GM23338 (cell line): Measurements from ENCODE around the gene KRTAP2-4.
"Not testable (repeated sequence)": the region's sequence is repeated elsewhere in the genome, so short reads cannot be mapped to it uniquely, and the experiment has no call there.

ENCODE experiments used
- CTCF ChIP-seq, 2 experiments: fragments of 200-600 bp in 1 of 2; sonication (generic) in 1 of 2; conservative IDR thresholded peaks; 2 replicates each; pipeline versions ENCODE4 v1.5.1 to v1.6.1; 2016 to 2017; ENCODE audit warnings: antibody characterized with exemption in 2 of 2, low read depth in 2 of 2, mild to moderate bottlenecking in 2 of 2, moderate library complexity in 1 of 2
- EZH2phosphoT487 ChIP-seq: fragments of 200-600 bp; sonication (generic); IDR thresholded peaks from one replicate; pipeline ENCODE4 v1.8.1; 2018; ENCODE audit warnings: antibody characterized with exemption; ENCODE audit not compliant: unreplicated experiment
- POLR2AphosphoS5 ChIP-seq: IDR thresholded peaks from 2 replicates; pipeline ENCODE4 v1.6.1; 2016; ENCODE audit warnings: antibody characterized with exemption, low read depth
- ZNF331 ChIP-seq: fragments of 250-450 bp; sonication (Bioruptor Pico); IDR thresholded peaks from 2 replicates; pipeline ENCODE4 v1.5.0; 2020; ENCODE audit warnings: low read depth, mild to moderate bottlenecking, moderate library complexity
- TF ChIP-seq, protein P1 (sequence below): IDR thresholded peaks from one replicate; pipeline ENCODE4 v1.6.1; 2018; ENCODE audit warnings: antibody characterized with exemption; ENCODE audit not compliant: unreplicated experiment

- not testable (repeated sequence) for TF ChIP-seq CTCF (conservative IDR thresholded peaks at IDR 0.05; ENCODE audit: low read depth in 2 of 2); ZNF331 (CRISPR knock-in tag); POLR2AphosphoS5; EZH2phosphoT487
- TF ChIP-seq, protein P1, sequence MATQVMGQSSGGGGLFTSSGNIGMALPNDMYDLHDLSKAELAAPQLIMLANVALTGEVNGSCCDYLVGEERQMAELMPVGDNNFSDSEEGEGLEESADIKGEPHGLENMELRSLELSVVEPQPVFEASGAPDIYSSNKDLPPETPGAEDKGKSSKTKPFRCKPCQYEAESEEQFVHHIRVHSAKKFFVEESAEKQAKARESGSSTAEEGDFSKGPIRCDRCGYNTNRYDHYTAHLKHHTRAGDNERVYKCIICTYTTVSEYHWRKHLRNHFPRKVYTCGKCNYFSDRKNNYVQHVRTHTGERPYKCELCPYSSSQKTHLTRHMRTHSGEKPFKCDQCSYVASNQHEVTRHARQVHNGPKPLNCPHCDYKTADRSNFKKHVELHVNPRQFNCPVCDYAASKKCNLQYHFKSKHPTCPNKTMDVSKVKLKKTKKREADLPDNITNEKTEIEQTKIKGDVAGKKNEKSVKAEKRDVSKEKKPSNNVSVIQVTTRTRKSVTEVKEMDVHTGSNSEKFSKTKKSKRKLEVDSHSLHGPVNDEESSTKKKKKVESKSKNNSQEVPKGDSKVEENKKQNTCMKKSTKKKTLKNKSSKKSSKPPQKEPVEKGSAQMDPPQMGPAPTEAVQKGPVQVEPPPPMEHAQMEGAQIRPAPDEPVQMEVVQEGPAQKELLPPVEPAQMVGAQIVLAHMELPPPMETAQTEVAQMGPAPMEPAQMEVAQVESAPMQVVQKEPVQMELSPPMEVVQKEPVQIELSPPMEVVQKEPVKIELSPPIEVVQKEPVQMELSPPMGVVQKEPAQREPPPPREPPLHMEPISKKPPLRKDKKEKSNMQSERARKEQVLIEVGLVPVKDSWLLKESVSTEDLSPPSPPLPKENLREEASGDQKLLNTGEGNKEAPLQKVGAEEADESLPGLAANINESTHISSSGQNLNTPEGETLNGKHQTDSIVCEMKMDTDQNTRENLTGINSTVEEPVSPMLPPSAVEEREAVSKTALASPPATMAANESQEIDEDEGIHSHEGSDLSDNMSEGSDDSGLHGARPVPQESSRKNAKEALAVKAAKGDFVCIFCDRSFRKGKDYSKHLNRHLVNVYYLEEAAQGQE = not testable (repeated sequence)
Measured at GRCh38 chr17:41034346-41034935, 31.2 kb downstream of the KRTAP2-4 start, which contains the start of gene KRTAP1-3.
